ENCODE measurements around the gene UGT1A7. TPM values are rescaled to one million over a fixed set of nuclear protein-coding genes. Genes with fewer than 3 reads are reported as not detected.
"Not testable (repeated sequence)": the region's sequence is repeated elsewhere in the genome, so short reads cannot be mapped to it uniquely, and the experiment has no call there.

UGT1A7 gene
- total RNA-seq, 2 donors from 2014 or later = not detected

DNA sequence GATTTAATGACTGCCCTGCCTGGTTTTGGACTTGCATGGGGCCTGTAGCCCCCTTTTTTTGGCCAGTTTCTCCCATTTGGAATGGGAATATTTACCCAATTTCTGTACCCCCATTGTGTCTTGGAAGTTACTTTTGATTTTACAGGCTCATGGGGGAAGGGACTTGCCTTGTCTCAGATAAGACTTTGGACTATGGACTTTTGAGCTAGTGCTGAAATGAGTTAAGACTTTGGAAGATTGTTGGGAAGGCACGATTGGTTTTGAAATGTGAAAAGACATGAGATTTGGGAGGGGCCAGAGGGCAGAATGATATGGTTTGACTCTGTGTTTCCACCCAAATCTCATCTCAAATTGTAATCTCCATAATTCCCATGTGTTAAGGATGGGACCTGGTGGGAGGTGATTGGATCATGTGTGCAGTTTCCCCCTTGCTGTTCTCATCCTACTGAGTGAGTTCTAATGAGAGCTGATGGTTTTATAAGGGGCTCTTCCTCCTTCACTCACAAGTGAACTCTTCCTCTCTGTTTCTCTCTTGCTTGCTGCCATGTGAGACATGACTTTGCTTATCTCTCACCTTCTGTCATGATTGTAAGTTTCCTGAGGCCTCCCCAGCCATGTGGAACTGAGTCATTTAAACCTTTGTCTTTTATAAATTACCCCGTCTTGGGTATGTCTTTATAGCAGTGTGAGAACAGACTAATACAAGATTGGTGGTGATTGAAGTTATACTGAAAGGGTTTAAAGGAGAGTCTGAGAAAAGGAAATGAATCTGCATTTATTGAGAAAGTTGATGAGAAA is 69.7 kb downstream of the UGT1A7 start:
- DNase-seq; ATAC-seq; intact Hi-C loops (cut with DNase I): not testable (repeated sequence)

- no peak for DNase-seq
- ATAC-seq = no peak
- intact Hi-C loops (cut with DNase I) = no loop called here
Observed at GRCh38 chr2:233754872-233755611, 73.3 kb downstream of the UGT1A7 start.

DNA sequence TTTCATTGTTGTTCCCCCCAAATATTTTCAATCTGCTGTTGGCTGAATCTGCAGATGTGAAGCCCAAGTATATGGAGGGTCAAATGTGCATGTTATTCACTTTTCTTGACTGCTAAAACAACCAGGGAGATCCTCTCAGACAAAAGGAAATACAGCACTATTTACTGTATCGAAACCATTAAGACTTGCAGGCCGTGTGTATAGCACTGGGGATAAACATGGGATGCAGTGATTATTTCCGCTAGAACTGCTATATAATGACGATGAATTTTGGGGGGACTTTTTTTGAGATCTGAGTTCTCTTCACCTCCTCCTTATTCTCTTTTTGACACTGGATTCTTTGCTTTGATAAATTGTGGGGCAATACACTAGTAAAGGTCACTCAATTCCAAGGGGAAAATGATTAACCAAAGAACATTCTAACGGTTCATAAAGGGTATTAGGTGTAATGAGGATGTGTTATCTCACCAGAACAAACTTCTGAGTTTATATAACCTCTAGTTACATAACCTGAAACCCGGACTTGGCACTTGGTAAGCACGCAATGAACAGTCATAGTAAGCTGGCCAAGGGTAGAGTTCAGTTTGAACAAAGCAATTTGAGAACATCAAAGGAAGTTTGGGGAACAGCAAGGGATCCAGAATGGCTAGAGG is 74.9 kb downstream of the UGT1A7 start:
- DNase-seq = no peak
- intact Hi-C loops (cut with DNase I) = no loop called here
- no peak for ATAC-seq

DNA sequence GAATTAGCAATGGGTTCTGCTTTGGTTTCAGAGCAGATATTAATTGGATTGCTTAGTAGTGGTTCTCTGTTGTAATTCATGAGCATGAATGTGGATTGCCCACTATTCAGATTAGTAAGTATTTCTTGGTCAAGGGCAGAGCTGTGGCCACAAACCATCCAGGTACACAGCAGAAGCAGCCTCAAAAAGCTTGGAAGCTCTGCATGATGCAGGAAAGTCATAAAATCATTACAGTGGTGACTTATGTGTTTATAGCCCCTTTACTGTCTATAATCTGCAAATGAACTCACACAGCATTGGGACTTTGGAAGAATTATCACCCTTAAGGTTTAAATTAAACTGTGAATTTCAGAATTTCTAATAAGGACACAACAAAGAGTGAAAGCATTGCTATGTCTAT is 76.4 kb downstream of the UGT1A7 start:
- intact Hi-C loops (cut with DNase I) = no loop called here
- DNase-seq = no peak
- no peak for ATAC-seq

GRCh38 chr2:233758849-233759248 is 77.1 kb downstream of the UGT1A7 start:
- intact Hi-C loops (cut with DNase I) = no loop called here
- DNase-seq (no peak), ATAC-seq (no peak)

- no peak for ATAC-seq
- no peak for DNase-seq
- intact Hi-C loops (cut with DNase I) = no loop called here
Observed at GRCh38 chr2:233760043-233760442, 78.3 kb downstream of the UGT1A7 start, which contains the start of gene UGT1A1. UGT1A1 (plus strand) TSS chr2:233760270; CDS start chr2:233760288, 18 bp downstream.

DNA sequence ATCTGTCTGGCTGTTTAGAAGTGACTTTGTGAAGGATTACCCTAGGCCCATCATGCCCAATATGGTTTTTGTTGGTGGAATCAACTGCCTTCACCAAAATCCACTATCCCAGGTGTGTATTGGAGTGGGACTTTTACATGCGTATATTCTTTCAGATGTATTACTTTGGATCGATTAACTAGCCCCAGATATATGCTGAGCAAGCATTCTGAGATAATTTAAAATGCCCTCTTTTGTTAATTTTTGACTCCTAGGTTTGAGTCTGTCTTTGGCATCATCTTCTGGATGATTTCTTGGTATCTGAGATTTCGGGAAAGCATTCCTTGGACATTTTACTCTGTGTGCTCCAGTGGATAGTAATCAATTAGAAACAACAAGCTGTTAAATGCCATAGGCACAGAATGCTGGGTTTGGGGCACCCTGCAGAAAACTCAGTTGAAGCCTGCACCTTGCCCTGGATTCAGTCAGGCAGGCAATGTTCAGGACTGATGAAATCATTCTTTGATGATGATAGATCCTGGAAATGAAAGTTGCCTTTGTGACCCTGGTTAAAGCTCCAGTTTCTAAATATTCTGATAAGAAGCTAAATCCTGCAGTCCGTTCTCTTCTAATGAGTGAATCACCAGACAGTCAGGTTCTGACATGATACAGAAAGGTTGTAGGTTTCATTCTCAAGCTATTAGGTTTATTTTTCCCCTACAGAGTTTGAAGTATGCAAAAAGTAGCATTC is 79.5 kb downstream of the UGT1A7 start:
- peak in 1 of 2 donors; percentile 76 for ATAC-seq
- intact Hi-C loops (cut with DNase I) = no loop called here
- no peak for DNase-seq

DNA sequence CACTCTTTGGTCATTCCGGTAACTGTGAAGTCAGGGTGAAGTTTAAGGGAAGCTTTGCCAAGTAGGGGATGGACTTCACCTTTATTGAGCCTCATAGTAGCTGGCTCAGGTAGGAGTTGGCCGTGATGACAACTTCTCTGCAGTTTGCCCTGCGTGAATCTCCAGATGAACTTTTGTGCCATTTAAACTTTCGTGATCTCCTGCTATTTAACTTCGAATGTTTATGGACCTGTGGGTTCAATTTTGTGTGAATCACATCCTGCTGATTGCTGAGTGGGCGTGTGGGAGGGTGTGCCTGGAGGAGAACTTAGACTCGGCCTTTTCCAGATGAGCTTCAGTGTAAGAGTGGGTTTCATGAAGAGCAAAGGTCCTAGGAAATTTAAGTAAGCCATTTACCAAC is 82.6 kb downstream of the UGT1A7 start:
- ATAC-seq = peak; percentile 23 to 81

DNA sequence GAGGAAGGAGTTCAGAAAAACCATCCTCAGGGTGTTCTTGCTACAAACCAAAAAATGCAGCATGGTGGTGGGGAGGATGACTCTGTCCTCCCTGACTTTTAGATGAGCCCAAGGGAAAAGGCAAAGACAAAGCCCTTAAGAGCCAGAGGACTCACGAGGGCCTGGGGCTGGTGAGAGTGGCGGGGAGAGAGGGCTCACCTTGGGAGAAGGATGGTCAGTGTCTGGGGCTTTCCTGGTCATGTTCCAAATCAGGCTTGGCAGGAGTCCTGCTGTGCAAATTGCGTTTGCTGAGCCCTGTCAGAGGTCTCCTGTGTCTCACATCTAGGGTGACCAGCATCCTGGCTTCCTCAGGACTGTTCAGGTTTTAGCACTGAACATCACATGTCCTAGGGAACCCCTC is 83.1 kb downstream of the UGT1A7 start:
- DNase-seq (no peak), ATAC-seq (no peak)
- intact Hi-C loops (cut with DNase I) = no loop called here

More for the DNA sequence above, 82.6 kb downstream of the UGT1A7 start:
- intact Hi-C loops (cut with DNase I) = no loop called here
- DNase-seq = no peak

GRCh38 chr2:233766416-233766815 is 84.7 kb downstream of the UGT1A7 start:
- DNase-seq = no peak
- no peak for ATAC-seq
- intact Hi-C loops (cut with DNase I) = no loop called here

DNA sequence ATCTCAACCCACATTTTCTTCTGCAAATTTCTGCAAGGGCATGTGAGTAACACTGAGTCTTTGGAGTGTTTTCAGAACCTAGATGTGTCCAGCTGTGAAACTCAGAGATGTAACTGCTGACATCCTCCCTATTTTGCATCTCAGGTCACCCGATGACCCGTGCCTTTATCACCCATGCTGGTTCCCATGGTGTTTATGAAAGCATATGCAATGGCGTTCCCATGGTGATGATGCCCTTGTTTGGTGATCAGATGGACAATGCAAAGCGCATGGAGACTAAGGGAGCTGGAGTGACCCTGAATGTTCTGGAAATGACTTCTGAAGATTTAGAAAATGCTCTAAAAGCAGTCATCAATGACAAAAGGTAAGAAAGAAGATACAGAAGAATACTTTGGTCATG is 86.4 kb downstream of the UGT1A7 start:
- ATAC-seq (no peak), DNase-seq (no peak)
- intact Hi-C loops (cut with DNase I) = no loop called here

DNA sequence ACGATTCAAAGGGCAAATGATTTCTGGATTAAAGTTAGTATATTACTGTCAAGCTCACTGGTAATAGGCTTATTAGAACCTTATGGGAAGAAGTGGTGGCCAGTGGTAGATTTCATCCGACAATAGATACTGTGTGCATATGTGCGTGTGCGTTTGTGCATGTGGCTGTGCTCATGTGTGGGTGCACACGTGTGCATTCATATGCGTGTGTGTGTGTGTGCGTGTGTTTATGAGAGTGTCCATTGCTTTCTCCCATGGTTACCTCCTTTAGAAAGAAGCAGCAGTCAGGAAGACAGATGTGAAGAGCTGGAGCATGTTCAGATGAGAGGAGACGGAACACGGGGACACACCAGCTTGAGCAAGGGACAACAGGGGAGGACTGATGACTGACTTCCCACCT is 87.6 kb downstream of the UGT1A7 start:
- DNase-seq (no peak), ATAC-seq (no peak)
- intact Hi-C loops (cut with DNase I) = no loop called here

- DNase-seq (no peak), ATAC-seq (no peak)
- intact Hi-C loops (cut with DNase I) = no loop called here
Observed at GRCh38 chr2:233772153-233772552, 90.5 kb downstream of the UGT1A7 start.

DNA sequence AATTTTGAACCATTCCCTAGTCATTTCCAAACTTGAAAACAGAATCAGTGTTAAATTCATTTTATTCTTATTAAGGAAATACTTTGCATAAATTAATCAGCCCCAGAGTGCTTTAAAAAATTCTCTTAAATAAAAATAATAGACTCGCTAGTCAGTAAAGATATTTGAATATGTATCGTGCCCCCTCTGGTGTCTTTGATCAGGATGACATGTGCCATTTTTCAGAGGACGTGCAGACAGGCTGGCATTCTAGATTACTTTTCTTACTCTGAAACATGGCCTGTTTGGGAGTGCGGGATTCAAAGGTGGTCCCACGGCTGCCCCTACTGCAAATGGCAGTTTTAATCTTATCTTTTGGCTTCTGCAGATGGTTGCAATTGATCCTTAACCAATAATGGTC is 90.9 kb downstream of the UGT1A7 start:
- DNase-seq (no peak), ATAC-seq (no peak)
- intact Hi-C loops (cut with DNase I) = no loop called here

- ATAC-seq (no peak), DNase-seq (no peak)
- intact Hi-C loops (cut with DNase I) = no loop called here
Observed at GRCh38 chr2:233773854-233774253, 92.2 kb downstream of the UGT1A7 start.

GRCh38 chr2:233775414-233775813 is 93.7 kb downstream of the UGT1A7 start:
- intact Hi-C loops (cut with DNase I) = no loop called here
- ATAC-seq (no peak), DNase-seq (no peak)

DNA sequence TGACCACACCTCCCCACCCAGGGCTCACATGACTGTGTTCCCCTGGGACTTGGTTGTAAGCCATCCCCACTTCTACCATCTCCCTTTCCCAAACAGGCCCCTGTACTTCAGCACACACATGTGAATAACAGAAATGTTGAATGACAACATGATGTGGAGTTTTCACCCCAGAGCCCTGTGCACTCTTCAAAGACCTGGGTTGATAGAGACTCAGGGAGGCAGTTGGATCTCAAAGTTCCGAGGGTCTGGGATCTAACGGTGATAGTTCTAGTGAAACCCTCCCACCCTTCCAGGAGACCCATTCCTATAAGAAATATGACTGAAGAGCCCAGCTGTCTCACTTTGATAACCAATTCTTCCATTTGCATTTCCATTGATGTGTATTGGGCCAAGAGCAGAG is 96.3 kb downstream of the UGT1A7 start, which contains the start of gene MROH2A:
Gene MROH2A, plus strand, starts transcription at position 301 of the 400 bp plus-strand sequence. CDS start 1,029 bp downstream, outside the sequence.
- ATAC-seq (no peak), DNase-seq (no peak)
- intact Hi-C loops (cut with DNase I) = no loop called here

DNA sequence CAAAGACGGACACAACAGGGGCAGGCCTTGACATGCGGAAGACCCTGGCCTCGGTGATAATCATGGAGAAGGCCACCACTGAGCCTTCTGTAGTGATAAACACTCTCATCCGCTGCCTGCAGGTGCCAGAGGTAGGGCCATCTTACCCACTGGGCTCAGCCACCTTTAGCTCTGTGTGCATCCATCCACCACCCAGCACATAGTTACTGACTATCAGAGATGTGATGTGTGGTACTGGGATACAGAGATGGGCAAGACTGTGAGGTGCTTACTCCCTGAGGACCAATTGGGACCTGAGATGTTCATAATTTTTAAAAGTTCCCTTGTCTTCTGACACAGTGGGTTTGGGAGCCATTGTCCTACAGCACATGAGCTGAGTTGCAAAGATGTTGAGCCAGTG is 98.0 kb downstream of the UGT1A7 start:
- DNase-seq = no peak
- no peak for ATAC-seq
- intact Hi-C loops (cut with DNase I) = no loop called here

- DNase-seq (no peak), ATAC-seq (no peak)
- intact Hi-C loops (cut with DNase I) = no loop called here
Observed at GRCh38 chr2:233780771-233781170, 99.1 kb downstream of the UGT1A7 start.

All from left cardiac atrium (tissue), 4 donors.